Skin of body (tissue), 2 donors: ENCODE measurements around the gene BAG1. TPM values are rescaled to one million over a fixed set of nuclear protein-coding genes. Genes with fewer than 3 reads are reported as not detected.

Experiments
- DNase-seq: peaks from one replicate; lab custom pipeline; 2025; lab: John Stamatoyannopoulos, UW
- total RNA-seq: library from RNA; depleted of rRNA; stranded (reverse); fragments of >200 nt; gene quantifications from one replicate; pipeline ENCODE4 v1.2.3, GENCODE V29; 2014

BAG1 gene
- total RNA-seq, 1 donor from 2014 or later: 64.7 TPM

DNA sequence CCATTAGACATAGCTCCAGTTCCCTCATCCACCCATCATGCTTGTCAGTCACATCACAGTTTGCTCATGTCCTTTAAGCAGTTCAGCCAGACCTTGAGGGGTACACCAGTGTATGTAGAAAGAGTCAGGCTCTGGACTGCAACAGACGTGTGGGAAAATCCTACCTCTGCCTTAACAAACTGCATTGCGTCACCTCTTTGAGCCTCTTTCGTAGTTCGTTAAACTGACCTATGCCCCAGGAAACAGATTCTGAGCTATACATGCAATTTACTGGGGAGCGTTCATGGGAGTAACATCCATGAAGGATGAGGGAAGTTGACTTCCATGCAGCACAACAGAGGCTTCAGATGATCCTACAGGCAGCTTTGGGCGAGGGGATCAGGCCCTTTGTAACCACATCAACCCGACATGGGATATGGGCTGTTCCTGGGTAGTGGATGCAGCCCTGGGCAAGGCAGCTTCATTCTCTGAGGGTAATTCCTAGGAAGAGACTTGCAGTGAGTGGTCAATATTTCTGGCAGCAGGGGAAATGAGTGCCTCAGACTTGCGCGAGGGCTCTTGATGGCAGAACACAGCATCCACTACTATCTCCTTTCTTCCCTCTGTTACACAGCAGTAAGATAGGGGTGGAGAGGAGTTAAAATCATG is 20.2 kb downstream of the BAG1 start:
- DNase-seq: no peak

DNA sequence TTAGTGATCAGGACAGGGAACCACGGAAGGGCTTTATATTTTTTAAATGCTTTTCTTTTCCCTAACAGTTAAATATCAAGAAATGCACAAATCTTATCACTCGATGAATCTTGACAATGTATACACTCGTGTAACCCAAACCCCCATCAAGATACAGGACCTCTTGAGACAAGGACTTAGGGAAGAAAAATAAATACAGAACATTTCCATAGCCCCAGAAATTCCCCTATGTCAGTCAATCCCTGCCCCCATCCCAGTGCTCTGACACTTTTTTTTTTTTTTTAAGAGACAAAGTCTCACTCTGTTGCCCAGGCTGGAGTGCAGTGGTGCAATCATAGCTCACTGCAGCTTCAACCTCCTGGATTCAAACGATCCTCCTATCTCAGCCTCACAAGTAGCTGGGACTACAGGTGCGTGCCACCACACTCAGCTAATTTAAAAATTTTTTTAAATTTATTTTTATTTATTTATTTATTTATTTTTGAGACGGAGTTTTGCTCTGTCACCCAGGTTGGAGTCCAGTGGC is 21.8 kb downstream of the BAG1 start:
- no peak for DNase-seq

DNA sequence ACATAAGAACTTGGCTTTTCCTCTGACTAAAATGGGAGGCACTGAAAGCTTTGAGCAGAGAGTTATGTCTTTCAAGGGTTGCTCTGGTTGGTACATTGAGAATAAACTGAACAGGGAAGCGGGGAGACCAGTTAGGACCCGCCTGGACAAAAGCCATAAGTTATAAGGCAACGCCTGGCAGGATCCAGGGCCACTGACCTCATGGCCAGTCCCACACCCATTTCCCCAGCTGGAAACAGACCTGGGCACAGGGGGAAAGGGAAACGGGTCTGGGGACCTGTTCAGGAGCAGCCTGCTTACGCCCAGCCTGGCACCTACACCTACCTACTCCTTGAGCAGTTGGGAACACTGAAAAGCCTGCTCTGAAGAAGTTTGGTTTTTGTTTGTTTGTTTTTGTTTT is 23.2 kb downstream of the BAG1 start:
- DNase-seq: no peak

DNA sequence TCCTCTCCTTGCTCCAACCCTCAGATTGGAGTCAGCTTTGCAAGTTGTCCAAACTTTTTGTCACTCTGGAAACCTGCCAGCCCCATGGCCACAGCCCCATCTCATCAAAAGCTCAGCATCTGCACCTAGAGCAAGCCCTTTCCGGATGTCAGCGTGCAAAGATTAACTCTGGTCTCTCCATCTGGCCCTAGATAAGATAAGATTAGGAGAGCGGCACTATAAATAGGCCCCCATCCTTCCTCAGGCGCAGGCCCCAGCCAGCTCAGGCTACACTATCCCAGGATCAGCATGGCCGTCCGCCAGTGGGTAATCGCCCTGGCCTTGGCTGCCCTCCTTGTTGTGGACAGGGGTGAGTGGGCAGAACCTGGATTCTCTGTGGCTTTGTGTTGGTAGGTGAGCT is 24.6 kb downstream of the BAG1 start, which contains the start of gene SPINK4:
TSS of gene SPINK4 (plus strand) at position 247 of the 400 bp plus-strand sequence. CDS start at position 289, 42 bp downstream.
- no peak for DNase-seq

DNA sequence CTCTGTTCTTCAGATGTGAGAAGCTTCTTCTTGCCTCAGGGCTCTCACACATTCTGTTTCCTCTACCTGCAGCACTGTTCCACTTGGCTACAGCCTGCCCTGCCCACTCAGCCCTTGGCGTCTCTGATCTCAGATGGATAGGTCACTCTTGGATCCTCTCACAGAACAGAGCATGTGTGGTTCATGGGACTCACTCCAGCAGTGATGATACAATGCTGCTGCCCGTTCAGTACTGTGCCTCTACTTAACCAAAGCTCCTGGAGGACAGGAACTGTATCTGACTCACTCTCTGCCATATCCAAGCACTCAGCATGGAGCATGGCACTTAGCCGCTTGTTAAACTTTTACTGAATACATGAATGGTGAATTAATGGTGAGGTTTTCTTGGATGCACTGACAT is 27.9 kb downstream of the BAG1 start:
- no peak for DNase-seq

DNA sequence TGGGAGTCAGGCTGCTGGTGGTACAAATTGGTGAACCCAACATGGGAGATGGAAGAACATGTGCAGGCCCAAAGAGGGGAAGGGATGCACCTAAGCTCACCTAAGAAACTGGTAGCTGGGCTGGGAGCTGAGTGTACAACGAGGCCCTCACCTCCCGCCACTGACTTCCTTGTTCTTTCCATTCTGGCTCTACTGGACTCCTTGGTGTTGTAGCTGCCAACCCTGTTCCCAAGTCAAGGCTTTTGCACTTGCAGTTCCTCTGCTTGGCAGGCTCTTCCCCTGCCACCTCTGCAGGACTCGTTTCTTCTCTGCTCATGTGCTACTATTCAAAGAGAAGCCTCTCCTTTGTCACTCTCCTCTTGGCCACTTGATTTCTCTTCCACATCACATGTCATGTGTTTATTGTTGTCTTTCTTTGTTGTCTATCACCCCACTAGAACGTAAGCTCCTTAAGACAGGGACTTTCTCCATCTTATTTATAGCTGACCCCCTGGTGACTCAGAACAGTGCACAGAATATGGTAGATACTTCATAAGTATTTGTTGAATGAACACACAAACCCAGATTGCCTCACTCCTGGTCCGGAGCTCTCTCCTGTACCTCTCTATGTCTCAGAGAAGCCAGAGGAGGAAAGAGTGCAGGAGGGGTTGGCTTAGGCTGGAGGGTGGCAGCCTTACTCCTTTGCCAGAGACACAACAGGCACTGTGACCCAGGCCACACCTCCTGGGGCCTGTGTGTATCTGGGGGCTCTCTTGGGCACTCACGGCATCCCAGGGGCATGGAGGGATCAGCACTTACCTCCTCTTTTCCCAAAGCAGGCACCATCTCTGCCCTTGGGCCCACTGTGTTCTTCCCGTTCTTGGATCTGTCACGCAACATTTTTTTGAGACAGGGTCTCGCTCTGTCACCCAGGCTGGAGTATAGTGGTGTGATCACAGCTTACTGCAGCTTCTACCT is 29.7 kb downstream of the BAG1 start:
- no peak for DNase-seq

DNA sequence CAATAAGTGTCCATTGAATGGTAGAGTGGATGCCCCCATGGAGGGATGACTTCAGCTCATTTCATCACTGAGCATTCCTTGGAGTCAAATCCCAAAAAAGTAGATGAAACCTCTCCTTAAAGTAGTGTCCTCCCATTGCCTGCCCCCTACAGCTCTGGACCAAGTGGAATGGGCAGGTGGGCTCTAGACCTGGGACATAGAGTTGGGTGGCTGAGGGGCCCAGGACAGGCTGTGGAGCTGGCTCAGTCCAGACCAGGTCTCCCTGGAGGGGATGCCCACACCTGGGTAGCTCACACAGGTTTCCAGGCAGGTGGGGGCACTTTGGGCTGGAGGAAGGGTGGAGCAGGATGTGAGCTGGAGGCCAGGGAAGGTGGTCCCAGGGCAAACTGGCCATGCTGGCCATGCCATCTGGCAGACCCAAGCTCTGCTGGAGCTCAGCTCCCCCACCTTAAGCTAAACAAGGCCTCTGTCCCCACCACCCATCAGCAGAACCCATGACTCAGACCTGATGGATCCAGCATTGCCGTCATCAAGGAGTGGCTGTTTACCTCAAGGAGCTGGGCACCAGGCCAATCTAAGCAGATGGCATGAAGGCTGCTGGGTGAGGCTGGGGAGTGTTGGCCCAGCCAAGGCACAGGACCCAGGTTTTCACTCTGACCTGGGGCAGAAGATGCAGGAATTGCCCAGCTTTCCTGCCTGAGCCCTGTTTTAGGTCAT is 30.7 kb downstream of the BAG1 start:
- no peak for DNase-seq

DNA sequence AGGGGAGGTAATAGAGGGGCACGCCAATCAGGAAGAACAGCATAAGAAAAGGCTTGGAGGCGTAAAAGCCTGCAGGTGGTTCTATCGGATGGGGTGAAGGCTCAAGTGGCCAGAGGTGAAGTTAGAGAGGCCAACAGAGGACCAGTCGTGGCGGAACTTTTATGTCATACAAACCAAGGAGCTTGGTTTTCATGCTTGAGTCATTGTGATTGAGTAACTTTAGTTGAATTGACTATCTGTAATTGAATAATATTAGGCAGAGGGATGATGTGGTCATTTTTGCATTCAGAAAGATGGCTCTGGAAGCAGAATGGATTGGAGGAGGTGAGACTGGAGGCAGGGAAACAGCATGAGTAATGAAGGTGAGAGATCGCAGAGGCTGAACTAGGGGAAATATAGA is 31.7 kb downstream of the BAG1 start:
- DNase-seq: no peak

DNA sequence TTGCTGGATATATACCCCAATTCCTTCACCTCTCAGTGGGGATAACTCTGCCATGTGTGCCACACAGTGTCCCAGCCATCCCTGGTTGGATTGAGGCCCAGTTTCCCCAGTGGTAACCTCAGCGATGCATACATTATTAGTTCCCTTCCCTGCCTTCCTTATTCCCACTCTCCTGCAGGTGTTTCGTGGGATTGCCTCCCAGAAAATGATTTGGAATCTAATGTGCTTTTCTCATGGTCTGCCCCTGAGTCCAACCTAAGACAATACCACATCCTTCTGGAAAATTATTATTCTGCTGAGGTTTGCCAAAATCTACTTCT is 32.9 kb downstream of the BAG1 start:
- DNase-seq: no peak

DNA sequence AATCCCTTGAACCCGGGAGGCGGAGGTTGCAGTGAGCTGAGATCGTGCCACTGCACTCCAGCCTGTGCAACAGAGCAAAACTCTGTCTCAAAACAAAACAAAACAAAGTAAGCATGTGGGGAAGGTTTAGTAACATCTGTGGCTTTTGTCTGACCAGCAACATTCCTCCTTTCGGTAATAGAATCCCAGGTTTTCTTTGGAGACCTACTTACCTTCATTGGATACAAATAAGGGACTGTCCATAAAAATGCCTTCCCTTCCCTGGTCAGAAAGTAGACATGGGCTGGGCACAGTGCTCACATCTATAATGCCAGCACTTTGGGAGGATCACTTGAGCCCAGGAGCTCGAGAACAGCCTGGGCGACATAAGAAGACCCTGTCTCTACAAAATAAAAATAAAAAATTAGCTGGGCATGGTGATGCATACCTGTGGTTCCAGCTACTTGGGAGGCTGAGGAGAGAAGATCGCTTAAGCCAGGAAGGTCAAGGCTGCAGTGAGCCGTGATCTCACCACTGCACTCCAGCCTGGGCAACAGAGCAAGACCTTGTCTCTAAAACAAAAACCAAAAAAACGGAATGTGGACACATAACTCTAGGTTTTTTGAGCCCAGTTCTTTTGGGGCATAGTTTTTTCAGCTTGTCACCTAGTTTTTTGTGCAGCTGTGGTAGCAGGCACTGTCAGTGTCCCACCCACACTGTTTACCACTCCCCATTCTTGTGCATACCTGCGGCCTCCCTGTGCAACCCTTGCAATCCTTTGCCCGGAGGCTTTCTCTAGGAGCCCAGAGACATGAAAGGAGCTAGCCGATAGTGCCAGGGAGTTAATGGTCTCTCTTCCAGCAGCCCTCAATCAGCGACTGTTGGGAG is 33.5 kb downstream of the BAG1 start:
- no peak for DNase-seq

DNA sequence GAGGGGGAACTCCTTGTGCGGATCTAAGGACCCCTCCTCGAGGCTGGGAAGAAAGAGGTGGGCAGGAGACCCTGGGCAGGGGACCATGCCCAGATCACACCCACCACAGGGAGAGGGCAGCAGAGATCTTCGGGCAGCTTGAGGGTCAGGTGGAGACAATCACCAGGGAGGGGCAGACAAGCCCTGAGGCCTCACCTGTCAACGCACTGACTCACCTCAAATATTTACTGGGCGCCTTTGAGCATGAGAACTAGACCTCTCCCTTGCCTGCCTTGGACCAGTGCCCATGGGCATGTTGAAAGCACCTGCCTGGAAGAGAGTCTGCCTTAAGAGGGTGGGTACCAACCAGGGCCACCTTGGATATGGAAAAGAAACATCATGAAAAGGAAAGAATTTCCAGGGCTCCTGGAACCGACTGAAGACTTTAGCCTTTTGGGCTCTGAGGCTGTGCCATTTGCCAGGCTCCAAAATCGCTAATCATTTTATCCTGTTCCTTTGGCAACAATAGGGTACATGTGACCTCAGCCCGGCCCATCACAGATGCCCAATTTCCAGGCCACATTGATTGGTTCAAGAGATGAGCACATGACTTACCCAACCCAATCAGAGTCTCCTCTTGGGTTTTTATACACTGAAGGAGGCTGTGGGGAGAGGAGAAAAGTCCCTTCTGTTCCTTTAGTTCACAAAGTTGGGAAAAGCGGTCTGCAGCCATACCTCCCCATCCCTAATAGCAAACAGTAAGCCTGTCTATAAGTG is 35.0 kb downstream of the BAG1 start:
- no peak for DNase-seq

DNA sequence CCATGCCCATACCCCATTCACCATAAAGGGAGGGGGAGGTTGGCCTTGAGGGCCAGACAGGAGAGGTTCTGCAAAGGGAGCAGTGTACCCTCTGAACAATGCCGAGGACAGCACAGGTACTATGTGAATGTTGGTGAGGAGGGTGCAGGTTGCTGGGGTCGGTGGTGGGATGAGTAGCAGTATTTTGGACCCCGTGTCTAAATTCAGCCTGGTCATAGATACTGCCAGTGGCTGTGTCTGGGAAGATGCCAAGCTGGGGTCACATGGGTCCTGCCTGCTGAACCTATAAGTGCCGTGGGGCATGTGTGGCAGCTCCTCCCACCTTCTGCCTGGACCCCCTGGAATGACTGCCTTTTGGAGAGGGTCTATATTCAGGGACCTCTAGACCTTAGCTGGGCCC is 35.9 kb downstream of the BAG1 start:
- DNase-seq: no peak

DNA sequence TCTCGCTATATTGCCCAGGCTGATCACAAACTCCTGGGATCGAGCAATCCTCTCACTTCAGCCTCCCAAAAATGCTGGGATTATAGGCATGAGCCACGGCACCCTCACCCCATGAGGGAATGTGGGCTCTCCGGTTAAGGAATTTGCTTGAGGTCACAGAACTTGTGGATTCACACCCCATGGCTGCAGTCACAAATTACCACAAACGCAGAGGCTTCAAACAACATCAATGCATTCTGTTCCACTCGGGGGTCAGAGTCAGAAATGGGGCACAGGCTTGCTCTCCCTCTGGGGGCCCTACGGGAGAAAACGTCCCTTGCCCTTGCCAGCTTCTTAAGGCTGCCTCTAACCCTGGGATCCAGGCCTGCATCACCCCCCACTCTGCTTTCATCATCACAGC is 36.8 kb downstream of the BAG1 start:
- no peak for DNase-seq

DNA sequence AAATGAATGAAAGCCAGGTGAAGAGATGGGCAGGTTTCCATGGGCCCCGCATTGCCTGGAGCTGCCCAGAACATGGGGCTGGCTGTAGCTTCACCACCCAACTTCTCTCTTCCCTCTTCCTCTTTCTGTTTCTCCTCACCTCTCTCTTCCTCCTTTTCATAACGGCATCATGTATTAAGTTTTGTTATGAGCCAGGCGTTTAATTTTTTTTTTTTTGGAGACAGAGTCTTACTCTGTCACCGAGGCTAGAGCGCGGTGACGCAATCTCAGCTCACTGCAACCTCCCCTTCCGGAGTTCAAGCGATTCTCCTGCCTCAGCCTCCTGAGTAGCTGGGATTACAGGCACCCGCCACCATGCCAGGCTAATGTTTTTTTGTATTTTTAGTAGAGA is 37.5 kb downstream of the BAG1 start:
- DNase-seq: no peak

DNA sequence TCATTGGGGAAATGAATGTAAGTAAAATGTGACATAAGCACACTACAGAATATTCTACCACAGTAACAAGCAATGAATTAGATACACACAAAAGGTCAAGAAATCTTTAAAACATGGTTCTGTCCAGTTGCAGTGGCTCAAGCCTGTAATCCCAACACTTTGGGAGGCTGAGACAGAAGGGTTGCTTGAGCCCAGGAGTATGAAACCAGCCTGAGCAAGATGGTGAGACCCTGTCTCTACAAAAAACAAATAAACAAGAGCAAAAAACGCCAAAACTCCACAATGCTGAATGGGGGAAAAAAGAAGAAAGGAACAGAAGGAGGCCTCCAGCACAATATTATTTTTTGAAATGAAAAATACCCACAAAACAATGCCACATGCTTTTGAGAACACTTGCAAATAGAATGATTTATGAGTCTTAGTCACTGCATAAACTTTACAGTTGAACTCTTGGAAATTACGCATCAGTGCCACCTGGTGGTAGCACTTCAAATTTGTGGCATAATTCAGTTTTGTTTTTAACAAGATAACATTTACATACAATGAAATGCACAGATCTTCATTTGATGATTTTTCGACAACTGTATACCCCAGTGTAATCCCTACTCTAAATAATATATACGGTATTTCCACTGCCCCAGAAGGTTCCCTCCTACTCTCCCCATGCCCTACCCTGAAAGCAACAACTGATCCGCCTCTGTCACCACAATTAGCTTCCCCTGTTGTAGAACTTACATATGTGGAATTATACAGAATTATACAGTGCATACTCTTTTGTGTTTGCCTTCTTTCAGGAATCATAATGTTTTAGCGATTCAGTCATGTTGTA is 39.0 kb downstream of the BAG1 start:
- peak; percentile 94 for DNase-seq

DNA sequence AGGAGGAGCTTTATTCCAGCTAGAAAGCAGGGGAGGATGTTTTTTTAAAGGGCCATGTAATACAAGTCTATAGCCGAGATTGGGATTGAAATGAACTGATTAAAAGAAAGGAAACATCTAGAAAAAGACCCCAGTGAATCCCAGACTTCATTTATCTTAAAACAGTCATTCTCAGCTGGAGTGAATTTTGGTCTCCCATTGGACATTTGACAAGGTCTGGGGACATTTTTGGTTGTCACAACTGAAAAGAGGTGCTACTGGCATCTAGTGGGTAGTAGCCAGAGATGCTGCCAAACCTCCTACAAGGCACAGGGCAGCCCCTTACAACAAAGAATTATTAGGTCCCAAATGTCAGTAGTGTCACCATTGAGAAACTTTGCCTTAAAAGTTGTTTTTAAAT is 40.8 kb downstream of the BAG1 start:
- DNase-seq: no peak

DNA sequence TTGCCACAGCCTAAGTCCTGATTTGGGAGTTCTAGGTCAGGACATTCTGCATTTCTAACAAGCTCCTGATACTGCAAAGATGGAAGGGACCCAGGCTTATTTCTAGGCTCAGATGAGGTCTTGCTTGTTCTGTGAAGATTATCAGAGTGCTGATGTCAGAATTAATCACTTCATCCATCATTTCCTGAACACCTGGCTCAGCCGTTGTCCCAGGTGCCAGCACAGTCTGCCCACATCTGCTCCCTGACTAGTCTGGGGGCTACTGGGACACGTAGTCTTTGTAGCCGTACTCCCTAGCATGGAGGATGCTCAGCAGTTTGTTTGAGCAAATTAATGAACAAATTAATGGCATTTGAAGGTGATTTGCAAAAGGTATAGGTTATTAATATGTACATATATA is 42.5 kb downstream of the BAG1 start:
- no peak for DNase-seq

DNA sequence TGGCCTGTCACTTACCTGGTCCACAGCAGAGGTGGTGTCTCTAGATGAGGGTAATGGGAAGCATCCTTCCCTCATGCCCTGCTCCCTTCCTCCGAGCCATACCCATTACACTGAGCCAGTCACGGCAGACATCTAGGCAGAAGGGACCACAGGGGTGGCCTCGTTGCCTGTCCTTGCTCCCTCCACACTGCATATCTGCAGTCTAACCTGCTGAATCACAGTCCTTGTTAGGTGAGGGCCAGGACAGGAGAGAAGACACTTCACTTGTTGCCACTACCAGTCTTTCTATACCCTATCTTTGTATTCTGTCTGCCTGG is 43.0 kb downstream of the BAG1 start:
- DNase-seq: no peak

DNA sequence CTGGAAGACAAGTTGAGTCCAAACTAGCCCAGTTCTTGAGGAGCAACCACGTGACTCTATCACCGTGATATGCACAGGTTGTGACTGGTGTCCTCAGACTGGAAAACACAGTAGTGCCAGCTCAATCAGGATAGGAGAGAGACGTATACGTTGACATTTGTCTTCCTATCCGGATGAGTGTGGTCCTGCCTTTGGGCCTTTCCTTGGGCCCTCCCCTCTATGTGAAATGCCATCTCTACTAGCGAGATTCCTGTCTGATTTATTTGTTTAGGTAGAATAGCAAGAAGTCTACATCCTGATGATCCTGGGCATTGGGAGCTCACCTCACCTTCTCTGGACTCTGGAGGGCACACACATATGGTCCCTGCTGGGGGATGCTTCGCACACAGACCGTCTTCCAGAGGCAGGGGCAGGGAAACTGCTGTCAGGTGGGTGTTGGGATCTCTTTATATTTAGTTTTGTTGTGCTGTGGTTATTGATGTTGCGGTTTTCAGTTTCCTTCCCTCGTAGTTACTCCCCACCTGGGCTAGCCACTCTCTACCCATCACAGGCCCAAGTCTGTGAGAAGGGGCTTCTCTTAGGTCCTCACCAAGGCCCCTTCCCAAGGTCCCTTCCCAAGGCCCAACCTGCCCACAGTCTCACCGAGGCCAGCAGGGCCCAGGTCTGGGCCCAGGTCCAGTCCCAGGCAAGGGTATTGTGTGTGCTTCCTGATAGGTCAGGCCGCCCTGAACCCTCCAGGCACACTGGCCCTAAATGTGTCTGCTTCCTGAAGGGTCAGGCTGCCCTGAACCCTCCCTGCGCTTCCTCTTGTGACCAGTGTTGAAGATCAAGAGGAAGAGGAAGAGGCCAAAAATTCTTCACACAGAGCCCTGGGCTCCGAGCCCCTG is 43.6 kb downstream of the BAG1 start:
- no peak for DNase-seq
